Astrocyte (in vitro differentiated cells and primary cell): ENCODE measurements around the gene SKA2.

Source experiments
- EZH2 ChIP-seq: IDR thresholded peaks from 2 replicates; pipeline ENCODE4 v1.6.1; 2012; ENCODE audit warnings: mild to moderate bottlenecking, low read length, inconsistent platforms; ENCODE audit not compliant: insufficient read depth
- TF ChIP-seq, protein P1 (sequence below): IDR thresholded peaks from 2 replicates; pipeline ENCODE4 v1.5.1; 2011; ENCODE audit warnings: low read depth, mild to moderate bottlenecking, inconsistent platforms, low read length, moderate library complexity; ENCODE audit not compliant: insufficient read depth

DNA sequence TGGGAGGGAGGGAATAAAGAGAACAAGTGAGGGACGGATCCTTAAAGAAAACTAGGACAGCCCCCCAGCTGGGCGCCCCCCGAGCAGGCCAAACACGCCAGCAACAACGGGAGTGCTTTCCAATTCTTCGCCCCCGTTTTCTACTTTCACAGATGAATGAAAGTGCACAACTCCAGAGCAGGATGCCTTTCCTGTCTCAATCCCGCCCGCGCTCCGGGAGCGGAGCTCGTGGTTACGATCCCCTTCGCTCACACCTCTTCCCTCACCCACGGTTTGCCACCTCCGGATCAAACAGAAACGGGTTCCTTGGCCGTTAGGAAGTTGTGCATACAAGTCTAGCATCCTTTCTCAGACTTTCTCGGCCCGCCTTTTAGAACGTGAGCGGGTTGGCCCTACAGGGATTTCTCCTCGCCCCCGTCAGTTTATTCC is 680 bp downstream of the SKA2 start:
- TF ChIP-seq, protein P1, sequence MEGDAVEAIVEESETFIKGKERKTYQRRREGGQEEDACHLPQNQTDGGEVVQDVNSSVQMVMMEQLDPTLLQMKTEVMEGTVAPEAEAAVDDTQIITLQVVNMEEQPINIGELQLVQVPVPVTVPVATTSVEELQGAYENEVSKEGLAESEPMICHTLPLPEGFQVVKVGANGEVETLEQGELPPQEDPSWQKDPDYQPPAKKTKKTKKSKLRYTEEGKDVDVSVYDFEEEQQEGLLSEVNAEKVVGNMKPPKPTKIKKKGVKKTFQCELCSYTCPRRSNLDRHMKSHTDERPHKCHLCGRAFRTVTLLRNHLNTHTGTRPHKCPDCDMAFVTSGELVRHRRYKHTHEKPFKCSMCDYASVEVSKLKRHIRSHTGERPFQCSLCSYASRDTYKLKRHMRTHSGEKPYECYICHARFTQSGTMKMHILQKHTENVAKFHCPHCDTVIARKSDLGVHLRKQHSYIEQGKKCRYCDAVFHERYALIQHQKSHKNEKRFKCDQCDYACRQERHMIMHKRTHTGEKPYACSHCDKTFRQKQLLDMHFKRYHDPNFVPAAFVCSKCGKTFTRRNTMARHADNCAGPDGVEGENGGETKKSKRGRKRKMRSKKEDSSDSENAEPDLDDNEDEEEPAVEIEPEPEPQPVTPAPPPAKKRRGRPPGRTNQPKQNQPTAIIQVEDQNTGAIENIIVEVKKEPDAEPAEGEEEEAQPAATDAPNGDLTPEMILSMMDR: no peak
- TF ChIP-seq EZH2: no peak
